Vagina (tissue), 2 donors: ENCODE measurements around the gene SLC7A4.

Experiments used
- CTCF ChIP-seq, 3 experiments: fragments of 450-650 bp in 2 of 3; fragments of 200-600 bp in 1 of 3; sonication (generic) in 1 of 3; IDR thresholded peaks; one replicate each; pipeline ENCODE4 v1.5.1; 2017 to 2019; ENCODE audit warnings: antibody characterized with exemption in 3 of 3, mild to moderate bottlenecking in 2 of 3, moderate library complexity in 2 of 3
- POLR2AphosphoS5 ChIP-seq, 2 donors: sonication (generic); formaldehyde crosslinking; IDR thresholded peaks; one replicate each; pipeline ENCODE4 v1.9.0; 2017; ENCODE audit warnings: antibody characterized with exemption in 2 of 2, mild to moderate bottlenecking in 2 of 2, low read depth in 1 of 2; ENCODE audit not compliant: insufficient read depth in 1 of 2

DNA sequence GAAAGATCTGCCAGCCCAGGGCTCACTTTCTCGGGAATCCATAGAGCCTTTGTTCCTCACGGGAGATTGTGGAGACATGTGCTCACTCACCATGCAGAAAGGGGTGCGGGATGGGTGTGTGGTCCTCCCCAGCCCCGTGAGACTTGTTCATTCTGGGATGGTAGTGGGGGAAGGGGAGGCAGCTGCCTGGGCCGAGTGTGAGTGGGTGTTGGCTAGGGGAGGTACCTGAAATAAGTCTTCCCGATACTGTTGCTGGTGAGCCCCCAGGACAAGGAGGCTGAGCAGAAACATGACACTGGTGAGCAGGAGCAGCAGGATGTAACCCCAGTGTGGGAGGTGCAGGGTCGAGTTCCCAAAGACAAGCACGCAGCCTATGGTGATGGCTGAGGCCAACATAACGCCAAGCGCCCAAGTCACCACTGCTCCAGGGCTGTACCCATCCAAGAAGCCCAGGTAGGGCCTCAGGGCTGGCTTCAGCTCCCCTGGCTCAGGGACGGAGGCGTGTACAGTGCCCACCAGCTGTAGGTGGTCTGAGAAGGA lies 2.8 kb downstream of the SLC7A4 start:
- TF ChIP-seq CTCF (IDR thresholded peaks at IDR 0.05) (no peak), POLR2AphosphoS5 (IDR thresholded peaks at IDR 0.05; ENCODE audit: insufficient read depth in 1 of 2, low read depth in 1 of 2) (no peak)
